Measurements from ENCODE around the gene MAP2K1. TPM values are rescaled to one million over a fixed set of nuclear protein-coding genes. Genes with fewer than 3 reads are reported as not detected.

MAP2K1 gene
- total RNA-seq, 1 donor from 2014 or later: 66.5 TPM

- Histone ChIP-seq H3K36me3 (ENCODE audit: insufficient read depth, low read length) (no peaks in the 10 kb centered on the region), H3K9me3 (ENCODE audit: insufficient read depth, low read depth, low read length) (no peaks in the 10 kb centered on the region), H3K9ac (ENCODE audit: low read length) (no peak overlapping the region), H3K79me2 (ENCODE audit: insufficient read depth, low read length) (peaks cover 98% of the 10 kb centered on the region), H3K4me2 (ENCODE audit: low read length) (peak overlapping the region; percentile 13), H3K4me1 (ENCODE audit: insufficient read depth, low read length) (peaks cover 7% of the 10 kb centered on the region), H4K20me1 (ENCODE audit: insufficient read depth, low read length) (peaks cover 92% of the 10 kb centered on the region), H3K4me3 (ENCODE audit: insufficient read depth, low read depth, low read length) (no peak overlapping the region), H3K27ac (ENCODE audit: low read depth, low read length) (no peak overlapping the region), H2AFZ (ENCODE audit: low read depth, low read length) (no peak overlapping the region), H3K27me3 (ENCODE audit: insufficient read depth, low read length) (no peaks in the 10 kb centered on the region)
- Mint-ChIP-seq H3K36me3 (ENCODE audit: low read depth, unreplicated experiment) (peaks cover 5% of the 10 kb centered on the region), H3K9me3 (ENCODE audit: unreplicated experiment) (no peaks in the 10 kb centered on the region), H3K4me1 (ENCODE audit: low read depth, unreplicated experiment) (peaks cover 26% of the 10 kb centered on the region), H3K27me3 (ENCODE audit: low read depth, unreplicated experiment) (no peaks in the 10 kb centered on the region), H3K27ac (ENCODE audit: unreplicated experiment) (peak overlapping the region; percentile 13), H3K4me3 (ENCODE audit: unreplicated experiment) (no peak overlapping the region)
- TF ChIP-seq EZH2 (IDR thresholded peaks at IDR 0.05; ENCODE audit: insufficient read depth, low read length) (no peak), CTCF (IDR thresholded peaks at IDR 0.05; ENCODE audit: insufficient read depth, low read depth, low read length) (no peak)
- FAIRE-seq (no peak), DNase-seq (ENCODE audit: low read depth) (no peak)
Measured at GRCh38 chr15:66411190-66411589, 24.5 kb downstream of the MAP2K1 start.

GRCh38 chr15:66412220-66412619 is 25.5 kb downstream of the MAP2K1 start:
- no peak overlapping the region for H3K4me2 ChIP-seq (ENCODE audit: low read length)
- no peaks in the 10 kb centered on the region for H3K27me3 ChIP-seq (ENCODE audit: insufficient read depth, low read length)
- no peak overlapping the region for H2AFZ ChIP-seq (ENCODE audit: low read depth, low read length)
- no peak for FAIRE-seq
- H3K4me1 ChIP-seq (ENCODE audit: insufficient read depth, low read length): peaks cover 7% of the 10 kb centered on the region
- no peak for DNase-seq (ENCODE audit: low read depth)
- H3K9me3 ChIP-seq (ENCODE audit: insufficient read depth, low read depth, low read length): no peaks in the 10 kb centered on the region
- H3K27ac ChIP-seq (ENCODE audit: low read depth, low read length): no peak overlapping the region
- Mint-ChIP-seq H3K4me3 (ENCODE audit: unreplicated experiment) (no peak overlapping the region), H3K4me1 (ENCODE audit: low read depth, unreplicated experiment) (peaks cover 23% of the 10 kb centered on the region), H3K27me3 (ENCODE audit: low read depth, unreplicated experiment) (no peaks in the 10 kb centered on the region), H3K27ac (ENCODE audit: unreplicated experiment) (peak overlapping the region; percentile 8), H3K36me3 (ENCODE audit: low read depth, unreplicated experiment) (peaks cover 8% of the 10 kb centered on the region), H3K9me3 (ENCODE audit: unreplicated experiment) (no peaks in the 10 kb centered on the region)
- H3K36me3 ChIP-seq (ENCODE audit: insufficient read depth, low read length): no peaks in the 10 kb centered on the region
- TF ChIP-seq EZH2 (IDR thresholded peaks at IDR 0.05; ENCODE audit: insufficient read depth, low read length): no peak
- no peak for TF ChIP-seq CTCF (IDR thresholded peaks at IDR 0.05; ENCODE audit: insufficient read depth, low read depth, low read length)
- H4K20me1 ChIP-seq (ENCODE audit: insufficient read depth, low read length): peaks cover 91% of the 10 kb centered on the region
- H3K79me2 ChIP-seq (ENCODE audit: insufficient read depth, low read length): peaks cover 98% of the 10 kb centered on the region
- H3K9ac ChIP-seq (ENCODE audit: low read length): no peak overlapping the region
- H3K4me3 ChIP-seq (ENCODE audit: insufficient read depth, low read depth, low read length): no peak overlapping the region

GRCh38 chr15:66413579-66413978 is 26.9 kb downstream of the MAP2K1 start:
- H3K4me3 ChIP-seq (ENCODE audit: insufficient read depth, low read depth, low read length): no peak overlapping the region
- H3K4me2 ChIP-seq (ENCODE audit: low read length): no peak overlapping the region
- no peak overlapping the region for H3K27ac ChIP-seq (ENCODE audit: low read depth, low read length)
- no peaks in the 10 kb centered on the region for H3K36me3 ChIP-seq (ENCODE audit: insufficient read depth, low read length)
- H3K4me1 ChIP-seq (ENCODE audit: insufficient read depth, low read length): peaks cover 7% of the 10 kb centered on the region
- TF ChIP-seq CTCF (IDR thresholded peaks at IDR 0.05; ENCODE audit: insufficient read depth, low read depth, low read length): no peak
- TF ChIP-seq EZH2 (IDR thresholded peaks at IDR 0.05; ENCODE audit: insufficient read depth, low read length): no peak
- H3K9me3 Mint-ChIP-seq (ENCODE audit: unreplicated experiment): no peaks in the 10 kb centered on the region
- DNase-seq (ENCODE audit: low read depth) (no peak), FAIRE-seq (no peak)
- H2AFZ ChIP-seq (ENCODE audit: low read depth, low read length): no peak overlapping the region
- H3K36me3 Mint-ChIP-seq (ENCODE audit: low read depth, unreplicated experiment): peaks cover 8% of the 10 kb centered on the region
- no peaks in the 10 kb centered on the region for H3K27me3 Mint-ChIP-seq (ENCODE audit: low read depth, unreplicated experiment)
- H3K27ac Mint-ChIP-seq (ENCODE audit: unreplicated experiment): no peak overlapping the region
- H3K79me2 ChIP-seq (ENCODE audit: insufficient read depth, low read length): peaks cover 95% of the 10 kb centered on the region
- no peak overlapping the region for H3K9ac ChIP-seq (ENCODE audit: low read length)
- no peaks in the 10 kb centered on the region for H3K27me3 ChIP-seq (ENCODE audit: insufficient read depth, low read length)
- H3K9me3 ChIP-seq (ENCODE audit: insufficient read depth, low read depth, low read length): no peaks in the 10 kb centered on the region
- no peak overlapping the region for H3K4me3 Mint-ChIP-seq (ENCODE audit: unreplicated experiment)
- H4K20me1 ChIP-seq (ENCODE audit: insufficient read depth, low read length): peaks cover 87% of the 10 kb centered on the region
- peaks cover 24% of the 10 kb centered on the region for H3K4me1 Mint-ChIP-seq (ENCODE audit: low read depth, unreplicated experiment)
